Ishikawa (cell line): ENCODE results near the gene ARHGAP22.

Experiments used
- EGR1 ChIP-seq: IDR thresholded peaks from 2 replicates; pipeline ENCODE4 v1.6.1; 2012
- EP300 ChIP-seq: IDR thresholded peaks from 2 replicates; pipeline ENCODE4 v1.6.1; 2012; ENCODE audit warnings: borderline replicate concordance
- TF ChIP-seq, protein P1 (sequence below): IDR thresholded peaks from 2 replicates; pipeline ENCODE4 v1.6.1; 2012; ENCODE audit warnings: low read depth, mild to moderate bottlenecking

DNA sequence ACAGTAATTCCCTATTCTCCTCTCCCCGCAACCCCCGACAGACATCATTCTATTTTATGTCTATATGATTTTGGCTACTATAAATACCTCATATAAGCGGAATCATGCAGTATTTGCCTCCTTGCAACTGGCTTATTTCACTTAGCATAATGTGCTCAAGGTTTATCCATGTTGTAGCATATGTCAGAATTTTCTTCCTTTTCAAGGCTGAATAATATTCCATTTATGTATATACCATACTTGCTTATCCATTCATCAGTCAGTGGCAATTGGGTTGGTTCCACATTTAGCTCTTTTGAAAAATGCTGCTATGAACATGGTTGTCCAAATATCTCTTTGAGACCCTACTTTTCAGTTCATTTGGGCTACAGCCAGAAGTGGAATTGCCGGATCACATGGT, 191.9 kb downstream of the ARHGAP22 start:
- TF ChIP-seq, protein P1, sequence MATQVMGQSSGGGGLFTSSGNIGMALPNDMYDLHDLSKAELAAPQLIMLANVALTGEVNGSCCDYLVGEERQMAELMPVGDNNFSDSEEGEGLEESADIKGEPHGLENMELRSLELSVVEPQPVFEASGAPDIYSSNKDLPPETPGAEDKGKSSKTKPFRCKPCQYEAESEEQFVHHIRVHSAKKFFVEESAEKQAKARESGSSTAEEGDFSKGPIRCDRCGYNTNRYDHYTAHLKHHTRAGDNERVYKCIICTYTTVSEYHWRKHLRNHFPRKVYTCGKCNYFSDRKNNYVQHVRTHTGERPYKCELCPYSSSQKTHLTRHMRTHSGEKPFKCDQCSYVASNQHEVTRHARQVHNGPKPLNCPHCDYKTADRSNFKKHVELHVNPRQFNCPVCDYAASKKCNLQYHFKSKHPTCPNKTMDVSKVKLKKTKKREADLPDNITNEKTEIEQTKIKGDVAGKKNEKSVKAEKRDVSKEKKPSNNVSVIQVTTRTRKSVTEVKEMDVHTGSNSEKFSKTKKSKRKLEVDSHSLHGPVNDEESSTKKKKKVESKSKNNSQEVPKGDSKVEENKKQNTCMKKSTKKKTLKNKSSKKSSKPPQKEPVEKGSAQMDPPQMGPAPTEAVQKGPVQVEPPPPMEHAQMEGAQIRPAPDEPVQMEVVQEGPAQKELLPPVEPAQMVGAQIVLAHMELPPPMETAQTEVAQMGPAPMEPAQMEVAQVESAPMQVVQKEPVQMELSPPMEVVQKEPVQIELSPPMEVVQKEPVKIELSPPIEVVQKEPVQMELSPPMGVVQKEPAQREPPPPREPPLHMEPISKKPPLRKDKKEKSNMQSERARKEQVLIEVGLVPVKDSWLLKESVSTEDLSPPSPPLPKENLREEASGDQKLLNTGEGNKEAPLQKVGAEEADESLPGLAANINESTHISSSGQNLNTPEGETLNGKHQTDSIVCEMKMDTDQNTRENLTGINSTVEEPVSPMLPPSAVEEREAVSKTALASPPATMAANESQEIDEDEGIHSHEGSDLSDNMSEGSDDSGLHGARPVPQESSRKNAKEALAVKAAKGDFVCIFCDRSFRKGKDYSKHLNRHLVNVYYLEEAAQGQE = no peak
- TF ChIP-seq EP300 (no peak), EGR1 (no peak)
